HepG2 (cell line): Measurements from ENCODE around the gene HECTD2. TPM values are rescaled to one million over a fixed set of nuclear protein-coding genes. Genes with fewer than 3 reads are reported as not detected.

ENCODE experiments used
- ARNT2 ChIP-seq: sonication (generic); formaldehyde crosslinking; IDR thresholded peaks from 2 replicates; pipeline ENCODE4 v1.8.0; 2022; ENCODE audit warnings: mild to moderate bottlenecking, low read depth, missing genetic modification reagents, moderate library complexity
- ASH2L ChIP-seq: fragments of 300-600, 200-600 bp; sonication (generic); IDR thresholded peaks from 2 replicates; pipeline ENCODE4 v1.7.0; 2017; ENCODE audit warnings: low read depth, mild to moderate bottlenecking, moderate library complexity, mixed read lengths, low read length; ENCODE audit not compliant: insufficient read length
- KLF13 ChIP-seq: sonication (generic); formaldehyde crosslinking; IDR thresholded peaks from 2 replicates; pipeline ENCODE4 v1.4.0; 2020; ENCODE audit warnings: mild to moderate bottlenecking, missing genetic modification reagents
- MED13 ChIP-seq: sonication (generic); formaldehyde crosslinking; IDR thresholded peaks from 2 replicates; pipeline ENCODE4 v1.5.0; 2020; ENCODE audit warnings: missing genetic modification reagents
- MIER3 ChIP-seq: IDR thresholded peaks from 2 replicates; pipeline ENCODE4 v1.6.1; 2016; ENCODE audit warnings: missing compliant biosample characterization, borderline replicate concordance
- MTF1 ChIP-seq: sonication (generic); formaldehyde crosslinking; IDR thresholded peaks from 2 replicates; pipeline ENCODE4 v1.5.0; 2020; ENCODE audit warnings: missing genetic modification reagents
- SALL1 ChIP-seq: sonication (generic); formaldehyde crosslinking; IDR thresholded peaks from 2 replicates; pipeline ENCODE4 v1.8.0; 2022; ENCODE audit warnings: mild to moderate bottlenecking, missing genetic modification reagents
- SNAPC4 ChIP-seq: sonication (generic); formaldehyde crosslinking; IDR thresholded peaks from 2 replicates; pipeline ENCODE4 v1.4.0; 2020; ENCODE audit warnings: mild to moderate bottlenecking, missing genetic modification reagents
- THAP11 ChIP-seq: IDR thresholded peaks from 2 replicates; pipeline ENCODE4 v1.6.1; 2016; ENCODE audit warnings: missing biosample characterization, missing genetic modification reagents
- TMF1 ChIP-seq: sonication (generic); formaldehyde crosslinking; IDR thresholded peaks from 2 replicates; pipeline ENCODE4 v1.8.1; 2022; ENCODE audit warnings: low read depth, missing genetic modification reagents
- ZNF318 ChIP-seq: sonication (generic); formaldehyde crosslinking; IDR thresholded peaks from 2 replicates; pipeline ENCODE4 v1.4.0; 2020; ENCODE audit warnings: mild to moderate bottlenecking, missing genetic modification reagents
- ZNF512 ChIP-seq: sonication (generic); formaldehyde crosslinking; IDR thresholded peaks from 2 replicates; pipeline ENCODE4 v1.4.0; 2020; ENCODE audit warnings: mild to moderate bottlenecking, missing genetic modification reagents
- ZNF713 ChIP-seq: sonication (generic); formaldehyde crosslinking; IDR thresholded peaks from 2 replicates; pipeline ENCODE4 v1.4.0; 2020; ENCODE audit warnings: mild to moderate bottlenecking, missing genetic modification reagents
- ZNF746 ChIP-seq: sonication (generic); formaldehyde crosslinking; IDR thresholded peaks from 2 replicates; pipeline ENCODE4 v1.8.0; 2022; ENCODE audit warnings: mild to moderate bottlenecking, missing genetic modification reagents
- ZNF749 ChIP-seq: sonication (generic); formaldehyde crosslinking; IDR thresholded peaks from 2 replicates; pipeline ENCODE4 v1.8.0; 2022; ENCODE audit warnings: mild to moderate bottlenecking, missing genetic modification reagents, moderate library complexity, borderline replicate concordance
- ZNF83 ChIP-seq: sonication (generic); formaldehyde crosslinking; IDR thresholded peaks from 2 replicates; pipeline ENCODE4 v1.4.0; 2020; ENCODE audit warnings: missing genetic modification reagents, mild to moderate bottlenecking, borderline replicate concordance
- polyA plus RNA-seq, 8 experiments: library from polyadenylated mRNA; depleted of rRNA in 3 of 8; stranded (reverse) in 7 of 8; unstranded in 1 of 8; fragments of >200 nt; fragmentation: Illumina TruSeq in 4 of 8; extraction: Trizol in 4 of 8; gene quantifications; 2 replicates each; pipeline versions ENCODE4 v1.2.1 to v1.2.3, GENCODE V29; 2011 to 2016; ENCODE audit warnings: low read depth in 4 of 8, missing spikeins in 1 of 8, mixed read lengths in 1 of 8; ENCODE audit not compliant: insufficient read depth in 1 of 8
- total RNA-seq, 5 experiments: library from RNA; depleted of rRNA; stranded (reverse); fragments of >200 nt; fragmentation: Illumina TruSeq; extraction: Trizol; gene quantifications; 2 replicates each; pipeline ENCODE4 v1.2.3, GENCODE V29; 2016; ENCODE audit warnings: low read depth in 1 of 5

Gene HECTD2
- total and polyA plus RNA-seq, 2 of the 13 experiments (the other 11 are each of a cell fraction or from before 2014, with no cell fraction given) = 3.2 to 5.2 TPM

GRCh38 chr10:91551856-91552255, 141.7 kb downstream of the HECTD2 start (continued):
- TF ChIP-seq ZNF713 (CRISPR knock-in tag) = no peak
- TF ChIP-seq MIER3 = no peak
- TF ChIP-seq ARNT2 = no peak
- TF ChIP-seq ZNF512 (CRISPR knock-in tag) = no peak
- no peak for TF ChIP-seq ASH2L
- no peak for TF ChIP-seq MTF1
- TF ChIP-seq KLF13 = no peak
- no peak for TF ChIP-seq ZNF749 (CRISPR knock-in tag)
- TF ChIP-seq THAP11 = 0 out of 2 replicates have a peak, but pooled peaks have one; percentile 15
- no peak for TF ChIP-seq ZNF83
- no peak for TF ChIP-seq TMF1
- peak; percentile 42; the same call in 1 of the 2 replicates for TF ChIP-seq SALL1 (CRISPR knock-in tag)
- TF ChIP-seq ZNF746 (CRISPR knock-in tag) = no peak
- no peak for TF ChIP-seq MED13 (CRISPR knock-in tag)
- no peak for TF ChIP-seq SNAPC4 (CRISPR knock-in tag)
- TF ChIP-seq ZNF318 = no peak
